ENCODE results near the gene TAF6. TPM values are rescaled to one million over a fixed set of nuclear protein-coding genes. Genes with fewer than 3 reads are reported as not detected.

TAF6 gene
- polyA plus RNA-seq, 2 of the 4 experiments (the other 2 are of a cell fraction): 36.2 to 57.0 TPM

GRCh38 chr7:100137851-100138760 is 18.9 kb upstream of the TAF6 start:
- FAIRE-seq (no peak), ATAC-seq (no peak), DNase-seq (ENCODE audit: low read depth in 1 of 2, low spot score in 1 of 2) (no peak)
- H3K4me1 ChIP-seq: no peaks in the 10 kb centered on the region
- WGBS (ENCODE audit: missing lambda C conversion rate): 78% methylated on average over 13 of the region's 13 CpGs
- CTCF ChIA-PET: interaction anchor here (0.6 to 13.2 kb wide), 7 partner anchors 13 to 714 kb away, joined by 3 to 245 read pairs (median 4); partner anchors contain the start of genes LAMTOR4, SLC12A9 and TRAPPC14
- POLR2A ChIA-PET: interaction anchor here (1.3 kb wide), 1 partner anchor 11 kb away, joined by 3 read pairs; the partner anchor contains the start of gene LAMTOR4
- no peak overlapping the region for H3K4me2 ChIP-seq
- H3K27ac ChIP-seq: no peak overlapping the region
- TF ChIP-seq RAD21 (conservative IDR thresholded peaks at IDR 0.05 in 1 of 2, IDR thresholded peaks at IDR 0.05 in 1 of 2): no peak
- no peak for TF ChIP-seq RARB (CRISPR knock-in tag; IDR thresholded peaks at IDR 0.05)
- TF ChIP-seq RFX5 (IDR thresholded peaks at IDR 0.05): no peak
- TF ChIP-seq E2F6 (IDR thresholded peaks at IDR 0.05; ENCODE audit: borderline replicate concordance, low read depth): no peak
- TF ChIP-seq MAX (IDR thresholded peaks at IDR 0.05): no peak
- TF ChIP-seq ATOH8 (CRISPR knock-in tag; IDR thresholded peaks at IDR 0.05; ENCODE audit: low read depth): no peak
- TF ChIP-seq EHMT2 (IDR thresholded peaks at IDR 0.05; ENCODE audit: low read depth): no peak
- TF ChIP-seq USF2 (IDR thresholded peaks at IDR 0.05): no peak
- TF ChIP-seq REST (IDR thresholded peaks at IDR 0.05): no peak
- no peak for TF ChIP-seq FOSL2 (IDR thresholded peaks at IDR 0.05)
- no peak for TF ChIP-seq FOSL2 (CRISPR knock-in tag; IDR thresholded peaks at IDR 0.05)
- no peak for TF ChIP-seq HOXA7 (CRISPR knock-in tag; IDR thresholded peaks at IDR 0.05)
- no peak for TF ChIP-seq FOSB (CRISPR knock-in tag; IDR thresholded peaks at IDR 0.05)
- no peak for TF ChIP-seq KDM5A (IDR thresholded peaks at IDR 0.05)
- no peak for TF ChIP-seq BCL3 (IDR thresholded peaks at IDR 0.05)
- no peak for TF ChIP-seq CBX2 (IDR thresholded peaks at IDR 0.05; ENCODE audit: borderline replicate concordance, low read depth)
- TF ChIP-seq ZSCAN20 (CRISPR knock-in tag; IDR thresholded peaks at IDR 0.05): no peak
- TF ChIP-seq HEYL (CRISPR knock-in tag; IDR thresholded peaks at IDR 0.05): no peak
- TF ChIP-seq ZFP36 (IDR thresholded peaks at IDR 0.05; ENCODE audit: borderline replicate concordance, partially characterized antibody): no peak
- no peak for TF ChIP-seq MYC (IDR thresholded peaks at IDR 0.05; ENCODE audit: borderline replicate concordance, low read length)
- TF ChIP-seq PBX3 (IDR thresholded peaks at IDR 0.05): no peak
- H3K4me3 ChIP-seq: no peak overlapping the region
- H3K9me3 ChIP-seq: no peaks in the 10 kb centered on the region
